ENCODE data around the gene SLC7A4. TPM values are rescaled to one million over a fixed set of nuclear protein-coding genes. Genes with fewer than 3 reads are reported as not detected.

SLC7A4 gene
- total and polyA plus RNA-seq, 12 donors: 0.07 to 0.78 (median 0.17) TPM; not detected in 7

DNA sequence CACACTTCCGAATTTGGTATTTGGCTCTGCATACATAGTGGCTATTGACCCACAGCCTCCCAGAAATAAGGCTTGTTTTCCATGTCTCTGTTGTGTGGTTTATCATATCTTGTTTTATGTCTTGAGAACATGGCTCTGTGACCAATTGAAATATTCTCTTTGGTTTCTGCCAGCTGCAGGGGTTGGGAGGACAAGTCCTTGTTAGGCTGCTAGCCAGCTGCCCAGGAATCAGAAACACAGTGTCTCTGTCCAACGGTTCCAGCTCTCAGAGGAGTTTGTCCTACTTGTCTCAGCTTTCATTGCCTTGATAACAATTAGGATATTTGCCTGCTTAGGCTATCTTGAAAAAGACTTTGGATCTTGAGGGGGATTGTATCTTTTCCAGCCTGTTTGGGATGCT lies 6.0 kb upstream of the SLC7A4 start:
- DNase-seq: no peak
- no peak overlapping the region for H3K4me3 ChIP-seq
- peak overlapping the region in 1 of 10 donors; percentile 12 for H3K27ac ChIP-seq
- H3K4me1 ChIP-seq: peaks cover 0 to 8% (median 0%) of the 10 kb centered on the region in 9 donors
- intact Hi-C loops (cut with DNase I): loop anchor here in 2 of 10 donors (10.0 kb wide), 2 partner anchors 56 to 66 kb away; no protein-coding TSS in a partner anchor
- ATAC-seq: peak in 4 of 8 donors; percentile 30 to 70 (median 49)
- H3K36me3 ChIP-seq: no peaks in the 10 kb centered on the region
- H3K9me3 ChIP-seq: no peaks in the 10 kb centered on the region
- 40 to 44% methylated on average over 2 of the region's 2 CpGs for WGBS, 2 donors
- TF ChIP-seq CTCF (IDR thresholded peaks at IDR 0.05): no peak
- H3K27me3 ChIP-seq: peaks cover 0 to 10% (median 0%) of the 10 kb centered on the region in 7 donors

DNA sequence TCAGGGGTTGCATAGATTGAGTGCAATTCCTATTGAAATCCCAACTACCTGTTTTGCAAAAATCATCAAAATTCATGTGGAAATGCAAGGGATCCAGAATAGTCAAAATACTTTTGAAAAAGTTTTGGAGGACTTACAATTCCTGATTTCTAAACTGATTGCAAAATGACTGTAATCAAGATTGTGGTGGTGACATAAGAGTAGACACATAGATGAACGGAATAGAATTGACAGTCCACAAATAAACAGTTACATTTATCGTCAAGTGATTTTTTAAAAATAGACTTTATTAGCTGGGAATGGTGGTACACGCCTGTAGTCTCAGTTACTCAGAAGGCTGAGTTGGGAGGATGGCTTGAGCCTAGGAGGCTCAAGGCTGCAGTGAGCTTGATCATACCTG lies 2.6 kb upstream of the SLC7A4 start:
- ATAC-seq: no peak
- peaks cover 8 to 39% (median 33%) of the 10 kb centered on the region in 7 donors for H3K27me3 ChIP-seq
- intact Hi-C loops (cut with DNase I): loop anchor here in 2 of 10 donors (10.0 kb wide), 2 partner anchors 60 to 70 kb away; no protein-coding TSS in a partner anchor
- H3K9me3 ChIP-seq: no peaks in the 10 kb centered on the region
- H3K36me3 ChIP-seq: no peaks in the 10 kb centered on the region
- no peak for DNase-seq
- no peak for TF ChIP-seq CTCF (IDR thresholded peaks at IDR 0.05)
- WGBS, 2 donors: 87 to 91% methylated on average over 3 of the region's 3 CpGs
- peaks cover 3 to 16% (median 8%) of the 10 kb centered on the region in 9 donors for H3K4me1 ChIP-seq
- H3K4me3 ChIP-seq: no peak overlapping the region
- no peak overlapping the region for H3K27ac ChIP-seq

DNA sequence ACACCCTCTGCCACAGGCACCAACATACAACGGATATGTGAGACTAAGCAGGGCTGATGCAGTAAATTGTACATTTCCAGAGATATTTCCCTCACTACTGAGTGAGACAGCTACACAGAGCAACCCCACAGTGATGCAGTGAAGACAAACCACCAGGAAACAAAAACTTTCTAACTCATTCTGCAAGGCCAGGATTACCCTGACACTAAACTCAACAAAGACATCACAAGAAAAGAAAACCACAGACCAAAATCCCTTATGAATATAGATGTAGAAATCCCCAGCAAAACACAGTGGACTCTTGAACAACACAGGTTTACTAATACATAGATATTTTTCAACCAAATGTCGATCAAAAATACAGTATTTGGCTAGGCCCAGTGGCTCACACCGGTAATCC lies 1.5 kb upstream of the SLC7A4 start:
- Histone ChIP-seq H3K27me3 (peaks cover 8 to 45% (median 39%) of the 10 kb centered on the region in 7 donors), H3K36me3 (no peaks in the 10 kb centered on the region), H3K4me1 (peaks cover 3 to 16% (median 8%) of the 10 kb centered on the region in 9 donors), H3K27ac (no peak overlapping the region), H3K4me3 (no peak overlapping the region), H3K9me3 (no peaks in the 10 kb centered on the region)
- intact Hi-C loops (cut with DNase I): loop anchor here in 2 of 10 donors (10.0 kb wide), 2 partner anchors 61 to 71 kb away; no protein-coding TSS in a partner anchor
- no peak for DNase-seq
- WGBS, 2 donors: 90 to 91% methylated on average over 3 of the region's 3 CpGs
- no peak for TF ChIP-seq CTCF (IDR thresholded peaks at IDR 0.05)
- no peak for ATAC-seq

- Histone ChIP-seq H3K4me3 (peak overlapping the region in 3 of 10 donors; percentile 42 to 49 (median 44)), H3K4me1 (peaks cover 3 to 12% (median 8%) of the 10 kb centered on the region in 9 donors), H3K27me3 (peaks cover 8 to 47% (median 39%) of the 10 kb centered on the region in 7 donors), H3K27ac (no peak overlapping the region), H3K9me3 (no peaks in the 10 kb centered on the region), H3K36me3 (no peaks in the 10 kb centered on the region)
- DNase-seq: no peak
- intact Hi-C loops (cut with DNase I): loop anchor here in 2 of 10 donors (10.0 kb wide), 2 partner anchors 62 to 72 kb away; no protein-coding TSS in a partner anchor
- no peak for ATAC-seq
- 78 to 81% methylated on average over 12 of the region's 12 CpGs for WGBS, 2 donors
- no peak for TF ChIP-seq CTCF (IDR thresholded peaks at IDR 0.05)
Observed at GRCh38 chr22:21032868-21033688, 717 bp upstream of the SLC7A4 start.
